ENCODE data around the gene TAF11. TPM values are rescaled to one million over a fixed set of nuclear protein-coding genes. Genes with fewer than 3 reads are reported as not detected.
A peak's percentile ranks its signal among the peaks of the same experiment; 100 is the strongest.

The TAF11 gene
- total and polyA plus RNA-seq, 12 donors = 16.4 to 52.1 (median 26.6) TPM

DNA sequence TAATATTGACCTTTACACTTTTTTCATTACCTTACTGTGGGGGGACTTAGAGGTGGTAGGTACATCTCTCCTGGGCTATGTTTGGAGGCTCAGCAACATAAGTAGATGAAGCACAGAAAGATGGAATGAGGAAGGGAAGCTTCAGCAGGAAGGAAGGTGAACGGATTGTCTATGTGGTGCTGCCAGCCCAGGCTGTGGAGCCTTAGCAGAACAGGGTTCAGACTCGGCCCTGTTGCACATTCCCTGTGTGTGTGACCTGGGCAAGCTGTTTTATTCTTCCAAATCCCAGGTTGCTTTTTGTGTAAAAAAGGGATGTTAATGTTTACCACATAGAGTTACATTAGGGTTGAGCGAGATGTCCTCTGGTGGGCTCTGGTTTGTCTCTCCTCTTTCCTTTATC, 42.4 kb upstream of the TAF11 start:
- intact Hi-C loops (cut with DNase I) = loop anchor here in 1 of 2 donors (10.0 kb wide), 1 partner anchor 45 kb away; the partner anchor contains the start of genes ANKS1A and TAF11
- H3K9me3 ChIP-seq (replicated peaks in 1 of 3) = no peaks in the 10 kb centered on the region
- WGBS, 4 donors = 73 to 88% (median 81%) methylated on average over 3 of the region's 3 CpGs
- peak overlapping the region in 1 of 5 donors; percentile 23 for H3K27ac ChIP-seq
- DNase-seq = no peak
- no peaks in the 10 kb centered on the region for H3K36me3 ChIP-seq (replicated peaks in 1 of 2)
- TF ChIP-seq, protein P1, sequence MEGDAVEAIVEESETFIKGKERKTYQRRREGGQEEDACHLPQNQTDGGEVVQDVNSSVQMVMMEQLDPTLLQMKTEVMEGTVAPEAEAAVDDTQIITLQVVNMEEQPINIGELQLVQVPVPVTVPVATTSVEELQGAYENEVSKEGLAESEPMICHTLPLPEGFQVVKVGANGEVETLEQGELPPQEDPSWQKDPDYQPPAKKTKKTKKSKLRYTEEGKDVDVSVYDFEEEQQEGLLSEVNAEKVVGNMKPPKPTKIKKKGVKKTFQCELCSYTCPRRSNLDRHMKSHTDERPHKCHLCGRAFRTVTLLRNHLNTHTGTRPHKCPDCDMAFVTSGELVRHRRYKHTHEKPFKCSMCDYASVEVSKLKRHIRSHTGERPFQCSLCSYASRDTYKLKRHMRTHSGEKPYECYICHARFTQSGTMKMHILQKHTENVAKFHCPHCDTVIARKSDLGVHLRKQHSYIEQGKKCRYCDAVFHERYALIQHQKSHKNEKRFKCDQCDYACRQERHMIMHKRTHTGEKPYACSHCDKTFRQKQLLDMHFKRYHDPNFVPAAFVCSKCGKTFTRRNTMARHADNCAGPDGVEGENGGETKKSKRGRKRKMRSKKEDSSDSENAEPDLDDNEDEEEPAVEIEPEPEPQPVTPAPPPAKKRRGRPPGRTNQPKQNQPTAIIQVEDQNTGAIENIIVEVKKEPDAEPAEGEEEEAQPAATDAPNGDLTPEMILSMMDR (IDR thresholded peaks at IDR 0.05) = no peak
- TF ChIP-seq POLR2A (IDR thresholded peaks at IDR 0.05) = no peak
- no peaks in the 10 kb centered on the region for H3K27me3 ChIP-seq
- peaks cover 11 to 36% of the 10 kb centered on the region in 2 donors for H3K4me1 ChIP-seq (replicated peaks in 1 of 2)
- no peak overlapping the region for H3K4me3 ChIP-seq

DNA sequence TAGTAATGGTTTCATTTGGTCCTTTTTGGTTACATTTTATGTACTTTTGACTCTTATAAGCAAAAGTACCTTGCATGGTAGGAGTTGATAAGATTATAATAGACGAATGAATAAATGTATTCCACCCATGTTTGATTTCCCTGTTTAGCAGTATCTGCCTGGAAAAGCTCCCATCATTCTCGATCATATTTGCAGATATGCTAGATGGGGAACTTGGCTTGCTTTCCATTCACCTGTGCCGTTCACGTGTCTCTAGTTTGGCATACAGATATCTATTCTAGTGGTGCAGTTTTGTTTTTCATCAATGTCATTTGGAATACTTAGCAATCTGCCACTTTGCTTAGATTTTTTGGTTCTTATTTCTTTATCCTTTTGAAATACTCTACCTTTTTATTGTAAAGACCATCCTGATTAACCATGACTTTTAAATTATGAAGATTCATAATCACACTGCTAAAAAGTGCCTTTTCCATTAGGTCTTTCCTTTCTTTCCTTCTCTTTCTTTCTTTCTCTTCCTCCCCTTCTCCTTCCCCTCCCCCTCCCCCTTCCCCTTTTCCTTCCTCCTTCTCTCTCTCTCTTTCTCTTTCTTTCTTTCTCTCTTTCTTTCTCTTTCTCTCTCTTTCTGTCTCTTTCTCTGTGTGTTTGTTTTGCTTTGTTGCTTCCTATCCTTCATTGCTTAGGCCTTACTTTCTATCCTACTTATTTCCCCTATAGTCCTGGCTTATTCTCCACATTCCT, 41.6 kb upstream of the TAF11 start:
- intact Hi-C loops (cut with DNase I) = no loop called here
- no peak for DNase-seq
- H3K27ac ChIP-seq = no peak overlapping the region

GRCh38 chr6:34928695-34929094, 40.9 kb upstream of the TAF11 start:
- intact Hi-C loops (cut with DNase I) = no loop called here
- Histone ChIP-seq H3K9me3 (replicated peaks in 1 of 3) (no peaks in the 10 kb centered on the region), H3K27ac (no peak overlapping the region), H3K4me3 (no peak overlapping the region), H3K27me3 (no peaks in the 10 kb centered on the region), H3K36me3 (replicated peaks in 1 of 2) (no peaks in the 10 kb centered on the region), H3K4me1 (replicated peaks in 1 of 2) (peaks cover 5 to 22% of the 10 kb centered on the region in 2 donors)
- DNase-seq = no peak
- 86 to 91% (median 87%) methylated on average over 1 of the region's 1 CpG for WGBS, 4 donors
- TF ChIP-seq, protein P1 (IDR thresholded peaks at IDR 0.05) = no peak
- TF ChIP-seq POLR2A (IDR thresholded peaks at IDR 0.05) = no peak

More for the DNA sequence above, 41.6 kb upstream of the TAF11 start:
- 82 to 89% (median 84%) methylated on average over 4 of the region's 4 CpGs for WGBS, 4 donors
- Histone ChIP-seq H3K9me3 (replicated peaks in 1 of 3) (no peaks in the 10 kb centered on the region), H3K4me3 (no peak overlapping the region), H3K36me3 (replicated peaks in 1 of 2) (no peaks in the 10 kb centered on the region), H3K4me1 (replicated peaks in 1 of 2) (peaks cover 5 to 29% of the 10 kb centered on the region in 2 donors), H3K27me3 (no peaks in the 10 kb centered on the region)
- TF ChIP-seq POLR2A (IDR thresholded peaks at IDR 0.05) = no peak
- TF ChIP-seq, protein P1 (IDR thresholded peaks at IDR 0.05) = no peak

- no peak for DNase-seq
- intact Hi-C loops (cut with DNase I) = no loop called here
- Histone ChIP-seq H3K27ac (no peak overlapping the region), H3K9me3 (replicated peaks in 1 of 3) (no peaks in the 10 kb centered on the region), H3K4me3 (no peak overlapping the region), H3K27me3 (no peaks in the 10 kb centered on the region), H3K36me3 (replicated peaks in 1 of 2) (no peaks in the 10 kb centered on the region), H3K4me1 (replicated peaks in 1 of 2) (peaks cover 5 to 22% of the 10 kb centered on the region in 2 donors)
- TF ChIP-seq, protein P1 (IDR thresholded peaks at IDR 0.05) = no peak
- TF ChIP-seq POLR2A (IDR thresholded peaks at IDR 0.05) = no peak
- 85 to 96% (median 88%) methylated on average over 3 of the region's 3 CpGs for WGBS, 4 donors
Measured at GRCh38 chr6:34928220-34928619, 40.4 kb upstream of the TAF11 start.

Measured in adrenal gland (tissue), 12 donors.